Effector memory CD8-positive, alpha-beta T cell (primary cell): Measurements from ENCODE around the gene EBP.
"Not testable (repeated sequence)": the region's sequence is repeated elsewhere in the genome, so short reads cannot be mapped to it uniquely, and the experiment has no call there.

ENCODE experiments used
- ATAC-seq: fragments of 150-1000 bp; cut with Tn5 transposase; replicated peaks from 2 replicates; pipeline ENCODE4 v1.10.0; 2021; ENCODE audit warnings: mild to moderate bottlenecking, moderate library complexity
- DNase-seq, 3 experiments: peaks; one replicate each; pipeline ENCODE4 v3.0.0; 2021
- H3K27ac Mint-ChIP-seq, 2 donors: one replicate each; pipeline ENCODE4 v1.8.0; 2022; ENCODE audit warnings: mild to moderate bottlenecking in 2 of 2, mixed read lengths in 2 of 2, moderate library complexity in 2 of 2
- H3K27me3 Mint-ChIP-seq, 2 donors: one replicate each; pipeline ENCODE4 v1.8.0; 2022; ENCODE audit warnings: mixed read lengths in 2 of 2
- H3K36me3 Mint-ChIP-seq: one replicate; pipeline ENCODE4 v1.8.0; 2022; ENCODE audit warnings: mild to moderate bottlenecking, moderate library complexity, mixed read lengths; ENCODE audit not compliant: insufficient read depth
- H3K4me1 Mint-ChIP-seq, 2 donors: one replicate each; pipeline ENCODE4 v1.8.0; 2022; ENCODE audit warnings: low read depth in 2 of 2, mixed read lengths in 2 of 2
- H3K4me3 Mint-ChIP-seq, 2 donors: one replicate each; pipeline ENCODE4 v1.8.0; 2022; ENCODE audit warnings: mild to moderate bottlenecking in 2 of 2, mixed read lengths in 2 of 2, moderate library complexity in 2 of 2
- H3K9me3 Mint-ChIP-seq, 2 donors: one replicate each; pipeline ENCODE4 v1.8.0; 2022; ENCODE audit warnings: mixed read lengths in 2 of 2

The EBP gene

GRCh38 chrX:48541140-48541814 is 19.7 kb downstream of the EBP start:
- Mint-ChIP-seq H3K27ac (peak overlapping the region; percentile 91 to 92), H3K4me3 (peak overlapping the region; percentile 82 to 92), H3K36me3 (peaks cover 49% of the 10 kb centered on the region), H3K9me3 (no peaks in the 10 kb centered on the region), H3K4me1 (peaks cover 14 to 19% of the 10 kb centered on the region in 2 donors), H3K27me3 (no peaks in the 10 kb centered on the region)
- DNase-seq (no peak), ATAC-seq (no peak)

DNA sequence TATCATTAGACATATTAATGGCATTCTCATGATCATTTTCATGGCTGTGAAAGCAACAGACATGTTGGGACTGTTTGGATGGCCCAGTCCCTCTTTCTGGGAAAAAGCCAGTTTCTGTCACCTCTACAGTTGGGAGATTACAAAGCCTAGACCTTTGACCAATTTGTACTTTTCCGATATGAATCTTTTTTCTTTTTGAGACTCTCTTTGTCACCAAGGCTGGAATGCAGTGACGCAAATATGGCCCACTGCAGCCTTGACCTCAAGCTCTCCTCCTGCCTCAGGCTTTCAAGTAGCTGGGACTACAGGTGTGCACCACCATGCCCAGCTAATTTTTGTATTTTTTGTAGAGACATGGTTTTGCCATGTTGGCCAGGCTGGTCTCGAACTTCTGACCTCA is 27.3 kb downstream of the EBP start:
- Mint-ChIP-seq H3K4me1 (peaks cover 0 to 4% of the 10 kb centered on the region in 2 donors), H3K9me3 (no peaks in the 10 kb centered on the region), H3K36me3 (peaks cover 66% of the 10 kb centered on the region), H3K27ac (no peak overlapping the region), H3K4me3 (no peak overlapping the region), H3K27me3 (no peaks in the 10 kb centered on the region)
- DNase-seq (no peak), ATAC-seq (no peak)

- H3K4me3 Mint-ChIP-seq, ATAC-seq, H3K4me1 Mint-ChIP-seq, DNase-seq, H3K27ac Mint-ChIP-seq, H3K27me3 Mint-ChIP-seq, H3K9me3 Mint-ChIP-seq: not testable (repeated sequence)
- H3K36me3 Mint-ChIP-seq = peaks cover 64% of the 10 kb centered on the region
These were observed 34.2 kb downstream of the EBP start for GRCh38 chrX:48555731-48556325.

DNA sequence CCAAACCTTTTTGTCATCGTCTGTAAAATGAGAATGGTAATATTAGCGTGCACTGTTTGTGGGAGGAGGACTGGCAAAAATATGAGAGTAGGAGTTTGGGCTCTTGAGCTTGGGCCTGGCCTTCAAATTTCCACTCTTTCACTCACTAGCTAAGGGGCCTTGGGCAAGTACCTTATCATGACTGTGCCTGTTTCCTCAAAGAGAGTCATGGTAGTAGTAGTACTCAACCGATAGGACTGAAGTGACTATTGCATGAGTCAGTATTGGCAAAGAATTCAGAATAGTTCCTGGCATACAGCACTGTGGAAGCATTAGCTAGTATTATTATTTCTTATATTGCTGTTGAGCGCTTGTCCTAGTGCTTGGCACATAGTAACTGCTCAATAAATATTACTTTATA is 36.7 kb downstream of the EBP start:
- DNase-seq = no peak
- Mint-ChIP-seq H3K4me3 (no peak overlapping the region), H3K4me1 (peaks cover 3 to 5% of the 10 kb centered on the region in 2 donors), H3K9me3 (no peaks in the 10 kb centered on the region), H3K27me3 (no peaks in the 10 kb centered on the region), H3K27ac (no peak overlapping the region), H3K36me3 (peaks cover 51% of the 10 kb centered on the region)
- ATAC-seq = no peak

GRCh38 chrX:48559636-48560035 is 38.0 kb downstream of the EBP start:
- no peak overlapping the region for H3K4me3 Mint-ChIP-seq
- H3K27ac Mint-ChIP-seq = peak overlapping the region in 1 of 2 donors; percentile 44
- no peaks in the 10 kb centered on the region for H3K9me3 Mint-ChIP-seq
- H3K36me3 Mint-ChIP-seq = peaks cover 45% of the 10 kb centered on the region
- ATAC-seq (no peak), DNase-seq (no peak)
- H3K27me3 Mint-ChIP-seq = no peaks in the 10 kb centered on the region
- H3K4me1 Mint-ChIP-seq = peaks cover 3% of the 10 kb centered on the region in 2 donors

- no peaks in the 10 kb centered on the region for H3K9me3 Mint-ChIP-seq
- peaks cover 43% of the 10 kb centered on the region for H3K36me3 Mint-ChIP-seq
- DNase-seq (no peak), ATAC-seq (no peak)
- H3K27me3 Mint-ChIP-seq = no peaks in the 10 kb centered on the region
- no peak overlapping the region for H3K4me3 Mint-ChIP-seq
- peak overlapping the region in 1 of 2 donors; percentile 44 for H3K27ac Mint-ChIP-seq
- peaks cover 0 to 3% of the 10 kb centered on the region in 2 donors for H3K4me1 Mint-ChIP-seq
These were observed 38.4 kb downstream of the EBP start for GRCh38 chrX:48560056-48560455.

GRCh38 chrX:48560681-48561080 is 39.1 kb downstream of the EBP start:
- no peak overlapping the region for H3K4me3 Mint-ChIP-seq
- no peaks in the 10 kb centered on the region for H3K27me3 Mint-ChIP-seq
- H3K27ac Mint-ChIP-seq = no peak overlapping the region
- no peaks in the 10 kb centered on the region for H3K9me3 Mint-ChIP-seq
- H3K36me3 Mint-ChIP-seq = peaks cover 40% of the 10 kb centered on the region
- peaks cover 0 to 3% of the 10 kb centered on the region in 2 donors for H3K4me1 Mint-ChIP-seq
- ATAC-seq (no peak), DNase-seq (no peak)

GRCh38 chrX:48569958-48570357 is 48.4 kb downstream of the EBP start:
- no peak for DNase-seq
- H3K4me3 Mint-ChIP-seq = no peak overlapping the region
- H3K4me1 Mint-ChIP-seq = peaks cover 4 to 7% of the 10 kb centered on the region in 2 donors
- no peaks in the 10 kb centered on the region for H3K27me3 Mint-ChIP-seq
- ATAC-seq = no peak
- no peak overlapping the region for H3K27ac Mint-ChIP-seq
- peaks cover 24% of the 10 kb centered on the region for H3K36me3 Mint-ChIP-seq
- no peaks in the 10 kb centered on the region for H3K9me3 Mint-ChIP-seq

GRCh38 chrX:48573690-48574269 is 52.2 kb downstream of the EBP start:
- H3K4me1 Mint-ChIP-seq = peaks cover 5 to 14% of the 10 kb centered on the region in 2 donors
- peak overlapping the region; percentile 90 to 93 for H3K4me3 Mint-ChIP-seq
- no peaks in the 10 kb centered on the region for H3K27me3 Mint-ChIP-seq
- no peaks in the 10 kb centered on the region for H3K9me3 Mint-ChIP-seq
- peak; percentile 20 for ATAC-seq
- peak overlapping the region; percentile 95 to 98 for H3K27ac Mint-ChIP-seq
- H3K36me3 Mint-ChIP-seq = peaks cover 54% of the 10 kb centered on the region
- DNase-seq = no peak

- ATAC-seq = peak; percentile 92
- Mint-ChIP-seq H3K27me3 (no peaks in the 10 kb centered on the region), H3K9me3 (no peaks in the 10 kb centered on the region)
These were observed 53.0 kb downstream of the EBP start, which contains the start of gene RBM3 for GRCh38 chrX:48574270-48575266. RBM3 (plus strand) TSS chrX:48574484; CDS start chrX:48575181, 697 bp downstream.

DNA sequence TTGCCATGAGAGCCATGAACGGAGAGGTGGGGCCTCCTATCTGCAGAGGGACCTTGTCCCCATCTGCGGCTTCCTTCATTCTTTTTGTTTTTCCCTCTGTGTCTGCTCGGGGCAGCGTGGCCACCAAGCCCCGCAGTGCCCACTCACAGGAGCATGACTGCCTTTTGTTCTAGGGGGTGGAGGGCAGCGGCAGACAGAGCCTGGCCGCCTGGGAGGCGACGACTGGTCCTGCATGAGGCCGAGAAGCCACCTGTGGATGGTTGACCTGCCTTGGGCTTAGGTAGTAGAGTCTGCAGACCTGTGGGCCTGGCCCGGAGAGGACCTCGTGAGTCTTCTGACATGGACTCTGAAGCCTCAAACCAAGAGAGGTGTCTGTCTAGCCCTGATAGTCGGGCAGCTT is 54.0 kb downstream of the EBP start:
- Mint-ChIP-seq H3K36me3 (peaks cover 65% of the 10 kb centered on the region), H3K27ac (peak overlapping the region; percentile 95 to 98)
- DNase-seq = no peak

More at GRCh38 chrX:48574270-48575266, 53.0 kb downstream of the EBP start, which contains the start of gene RBM3:
- peaks cover 8 to 14% of the 10 kb centered on the region in 2 donors for H3K4me1 Mint-ChIP-seq
- H3K4me3 Mint-ChIP-seq = peak within 1 kb of the TSS; percentile 90 to 93
- H3K27ac Mint-ChIP-seq = peak within 1 kb of the TSS; percentile 95 to 98
- DNase-seq = peak; percentile 88 to 92 (median 89)
- peaks cover 62% of the 10 kb centered on the region for H3K36me3 Mint-ChIP-seq

DNA sequence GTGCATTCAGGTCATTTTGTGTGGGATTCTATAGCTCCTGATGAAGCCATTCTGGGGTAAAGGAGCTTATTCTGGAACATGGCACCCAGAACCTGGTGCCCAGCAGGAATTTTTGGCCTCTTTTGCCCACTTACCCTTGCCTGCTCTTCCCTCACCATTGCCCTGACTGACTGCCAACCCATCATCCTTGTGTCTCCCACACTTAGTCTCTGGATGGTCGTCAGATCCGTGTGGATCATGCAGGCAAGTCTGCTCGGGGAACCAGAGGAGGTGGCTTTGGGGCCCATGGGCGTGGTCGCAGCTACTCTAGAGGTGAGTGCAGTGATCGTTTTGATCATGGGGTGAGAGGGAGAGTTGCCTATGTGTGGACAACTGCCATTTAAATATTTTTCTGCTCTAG is 54.5 kb downstream of the EBP start:
- peak overlapping the region; percentile 90 to 93 for H3K4me3 Mint-ChIP-seq
- ATAC-seq (no peak), DNase-seq (no peak)
- H3K27ac Mint-ChIP-seq = peak overlapping the region in 1 of 2 donors; percentile 98
- no peaks in the 10 kb centered on the region for H3K9me3 Mint-ChIP-seq
- H3K36me3 Mint-ChIP-seq = peaks cover 65% of the 10 kb centered on the region
- H3K4me1 Mint-ChIP-seq = peaks cover 8 to 14% of the 10 kb centered on the region in 2 donors
- no peaks in the 10 kb centered on the region for H3K27me3 Mint-ChIP-seq

More for the DNA sequence above, 54.0 kb downstream of the EBP start:
- no peak for ATAC-seq
- H3K4me3 Mint-ChIP-seq = peak overlapping the region; percentile 90 to 93
- H3K4me1 Mint-ChIP-seq = peaks cover 8 to 14% of the 10 kb centered on the region in 2 donors
- H3K9me3 Mint-ChIP-seq = no peaks in the 10 kb centered on the region
- H3K27me3 Mint-ChIP-seq = no peaks in the 10 kb centered on the region
